Transverse colon (tissue), 3 donors: ENCODE results near the gene SPIRE1.

ENCODE experiments used
- CTCF ChIP-seq, 5 experiments: fragments of 200-600 bp in 3 of 5; fragments of 450-650 bp in 2 of 5; sonication (generic) in 3 of 5; IDR thresholded peaks; 1 replicate in 2 of 5; 2 replicates in 3 of 5; pipeline ENCODE4 v1.5.1; 2016 to 2017; ENCODE audit warnings: antibody characterized with exemption in 5 of 5, inconsistent platforms in 3 of 5, mild to moderate bottlenecking in 2 of 5, moderate library complexity in 1 of 5
- POLR2A ChIP-seq: fragments of 450-650 bp; IDR thresholded peaks from one replicate; pipeline ENCODE4 v1.6.1; 2016; ENCODE audit warnings: antibody characterized with exemption, mild to moderate bottlenecking, moderate library complexity

GRCh38 chr18:12689256-12689850 lies 31.4 kb upstream of the SPIRE1 start:
- no peak for TF ChIP-seq CTCF (IDR thresholded peaks at IDR 0.05)
- no peak for TF ChIP-seq POLR2A
